OCI-LY7 (cell line): ENCODE measurements around the gene DMGDH. TPM values are rescaled to one million over a fixed set of nuclear protein-coding genes. Genes with fewer than 3 reads are reported as not detected.

Source experiments
- BruUV-seq: library from RNA; stranded (reverse); fragments of 400-500 nt; replicated peaks from 2 replicates; lab custom pipeline; 2021; lab: Mats Ljungman, UMichigan
- CTCF ChIA-PET: fragments of 300-600 bp; sonication (Branson Sonifier 250); formaldehyde crosslinking; loops from one replicate; lab custom pipeline; 2022; ENCODE audit warnings: antibody characterized with exemption; ENCODE audit not compliant: unreplicated experiment; lab: Charles Lee
- POLR2A ChIA-PET: fragments of 300-600 bp; sonication (Branson Sonifier 250); formaldehyde crosslinking; loops from one replicate; lab custom pipeline; 2022; ENCODE audit warnings: antibody characterized with exemption; lab: Charles Lee
- DNase-seq: peaks from one replicate; pipeline ENCODE4 v3.0.0-alpha.2; 2015; ENCODE audit warnings: low spot score
- H2AFZ ChIP-seq: fragments of 200-600 bp; sonication (generic), shearing (Covaris generic); 2 replicates; pipeline ENCODE4 v1.6.1; 2014; ENCODE audit warnings: mild to moderate bottlenecking, antibody characterized with exemption, low read length, moderate library complexity
- H3K27ac ChIP-seq: fragments of 200-600 bp; sonication (generic); 2 replicates; pipeline ENCODE4 v1.5.1; 2014; ENCODE audit warnings: mixed run types, low read depth, mild to moderate bottlenecking, moderate library complexity, low read length, inconsistent platforms; ENCODE audit not compliant: poor library complexity, severe bottlenecking
- H3K36me3 ChIP-seq: fragments of 200-600 bp; sonication (generic); 2 replicates; pipeline ENCODE4 v1.6.1; 2014; ENCODE audit warnings: mild to moderate bottlenecking, antibody characterized with exemption, low read length, moderate library complexity, mixed read lengths; ENCODE audit not compliant: insufficient read depth
- H3K4me1 ChIP-seq: fragments of 200-600 bp; sonication (generic); 2 replicates; pipeline ENCODE4 v1.5.1; 2014; ENCODE audit warnings: mild to moderate bottlenecking, low read length; ENCODE audit not compliant: insufficient read depth, poor library complexity, severe bottlenecking
- H3K4me2 ChIP-seq: fragments of 200-600 bp; sonication (generic); 2 replicates; pipeline ENCODE4 v1.6.1; 2014; ENCODE audit warnings: mild to moderate bottlenecking, low read length
- H3K4me3 ChIP-seq: fragments of 200-600 bp; sonication (generic); 2 replicates; pipeline ENCODE4 v1.5.1; 2014; ENCODE audit warnings: mild to moderate bottlenecking, low read depth, low read length; ENCODE audit not compliant: poor library complexity, severe bottlenecking
- H3K79me2 ChIP-seq: fragments of 200-600 bp; sonication (generic); 2 replicates; pipeline ENCODE4 v1.6.1; 2016; ENCODE audit warnings: low read depth, mild to moderate bottlenecking, low read length, moderate library complexity, mixed read lengths; ENCODE audit not compliant: insufficient read depth
- H3K9me2 ChIP-seq: fragments of 200-600 bp; sonication (generic); 2 replicates; pipeline ENCODE4 v1.6.1; 2016; ENCODE audit warnings: mild to moderate bottlenecking, low read length, mixed read lengths; ENCODE audit not compliant: insufficient read depth
- H3K9me3 ChIP-seq: fragments of 200-600 bp; sonication (generic); 2 replicates; pipeline ENCODE4 v1.6.1; 2014; ENCODE audit warnings: mild to moderate bottlenecking, mixed run types, low read length, mixed read lengths
- H4K20me1 ChIP-seq: fragments of 200-600 bp; sonication (generic); 2 replicates; pipeline ENCODE4 v1.6.1; 2014; ENCODE audit warnings: mild to moderate bottlenecking, antibody characterized with exemption, low read length, moderate library complexity, mixed read lengths; ENCODE audit not compliant: insufficient read depth
- EZH2phosphoT487 ChIP-seq: fragments of 200-600 bp; sonication (generic); IDR thresholded peaks from 2 replicates; pipeline ENCODE4 v1.6.1; 2018; ENCODE audit warnings: low read depth, borderline replicate concordance, mild to moderate bottlenecking, mixed run types, antibody characterized with exemption, low read length, moderate library complexity, mixed read lengths
- intact Hi-C: fragments of 100-400 bp; cut with micrococcal nuclease; formaldehyde crosslinking; loops from one replicate; pipeline ENCODE4 v1.10.0; 2022; ENCODE audit not compliant: unreplicated experiment
- total RNA-seq, 2 experiments: library from RNA; depleted of rRNA in 1 of 2; stranded (reverse); fragments of >200 nt in 1 of 2; shearing (Covaris generic) in 1 of 2; gene quantifications; 2 replicates each; pipeline ENCODE4 v1.2.3, GENCODE V29; 2014 to 2022
- TF ChIP-seq, protein P1 (sequence below): fragments of 200-600 bp; sonication (generic); conservative IDR thresholded peaks from 2 replicates; pipeline ENCODE4 v1.5.1; 2014; ENCODE audit warnings: mild to moderate bottlenecking, antibody characterized with exemption, low read length, moderate library complexity, mixed read lengths

Gene DMGDH
- total RNA-seq, 2 experiments from 2014 or later: 1.5 TPM; not detected in 1

DNA sequence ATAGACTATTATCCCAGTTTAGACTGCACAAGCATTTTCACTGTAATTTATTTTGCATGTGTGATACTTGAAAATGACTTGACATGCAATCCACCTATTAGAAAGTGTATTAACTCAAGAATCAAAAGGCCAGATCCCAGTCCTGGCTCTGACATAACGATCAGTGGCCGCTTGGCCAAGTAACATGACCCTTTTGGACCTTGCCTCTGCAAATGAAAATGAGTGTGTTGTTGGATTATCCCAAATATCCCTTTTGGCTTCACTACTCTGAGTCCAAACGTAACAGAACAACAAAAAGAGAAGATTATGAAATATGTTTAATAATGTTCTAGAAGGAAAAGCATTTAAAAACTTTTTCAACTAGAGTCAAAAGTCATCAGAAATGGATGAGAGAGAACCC, 19.0 kb downstream of the DMGDH start:
- no peak for DNase-seq
- Histone ChIP-seq H4K20me1 (no peaks in the 10 kb centered on the region), H2AFZ (no peak overlapping the region), H3K79me2 (no peaks in the 10 kb centered on the region), H3K4me2 (no peak overlapping the region), H3K4me1 (no peaks in the 10 kb centered on the region), H3K4me3 (no peak overlapping the region), H3K9me2 (no peaks in the 10 kb centered on the region), H3K27ac (no peak overlapping the region), H3K36me3 (no peaks in the 10 kb centered on the region), H3K9me3 (no peaks in the 10 kb centered on the region)
- no TSS peak for BruUV-seq
- intact Hi-C loops: no loop called here
- POLR2A ChIA-PET: no interaction called here
- CTCF ChIA-PET: no interaction called here
- no peak for TF ChIP-seq EZH2phosphoT487
- TF ChIP-seq, protein P1, sequence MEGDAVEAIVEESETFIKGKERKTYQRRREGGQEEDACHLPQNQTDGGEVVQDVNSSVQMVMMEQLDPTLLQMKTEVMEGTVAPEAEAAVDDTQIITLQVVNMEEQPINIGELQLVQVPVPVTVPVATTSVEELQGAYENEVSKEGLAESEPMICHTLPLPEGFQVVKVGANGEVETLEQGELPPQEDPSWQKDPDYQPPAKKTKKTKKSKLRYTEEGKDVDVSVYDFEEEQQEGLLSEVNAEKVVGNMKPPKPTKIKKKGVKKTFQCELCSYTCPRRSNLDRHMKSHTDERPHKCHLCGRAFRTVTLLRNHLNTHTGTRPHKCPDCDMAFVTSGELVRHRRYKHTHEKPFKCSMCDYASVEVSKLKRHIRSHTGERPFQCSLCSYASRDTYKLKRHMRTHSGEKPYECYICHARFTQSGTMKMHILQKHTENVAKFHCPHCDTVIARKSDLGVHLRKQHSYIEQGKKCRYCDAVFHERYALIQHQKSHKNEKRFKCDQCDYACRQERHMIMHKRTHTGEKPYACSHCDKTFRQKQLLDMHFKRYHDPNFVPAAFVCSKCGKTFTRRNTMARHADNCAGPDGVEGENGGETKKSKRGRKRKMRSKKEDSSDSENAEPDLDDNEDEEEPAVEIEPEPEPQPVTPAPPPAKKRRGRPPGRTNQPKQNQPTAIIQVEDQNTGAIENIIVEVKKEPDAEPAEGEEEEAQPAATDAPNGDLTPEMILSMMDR: no peak

DNA sequence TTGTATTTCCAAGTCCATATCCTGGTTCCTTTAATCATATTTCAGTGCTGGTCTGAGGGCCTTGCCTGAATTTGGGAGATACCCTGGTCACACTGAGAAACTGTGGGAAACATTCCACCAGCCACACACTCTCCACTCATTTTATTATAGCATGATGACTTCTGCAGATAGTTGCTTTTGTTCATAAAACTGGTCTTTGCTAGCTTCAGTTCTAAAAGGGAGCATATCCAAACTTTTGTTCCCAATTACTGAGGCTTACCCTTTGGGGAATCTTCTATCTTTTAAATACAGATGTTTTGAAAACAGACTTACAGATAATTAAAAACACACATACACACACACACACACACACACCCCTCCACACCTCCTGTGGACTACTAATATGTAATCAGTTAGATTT, 21.0 kb downstream of the DMGDH start:
- Histone ChIP-seq H2AFZ (no peak overlapping the region), H3K36me3 (no peaks in the 10 kb centered on the region), H4K20me1 (no peaks in the 10 kb centered on the region), H3K9me2 (no peaks in the 10 kb centered on the region), H3K4me2 (no peak overlapping the region), H3K4me1 (no peaks in the 10 kb centered on the region), H3K27ac (no peak overlapping the region), H3K79me2 (no peaks in the 10 kb centered on the region), H3K9me3 (no peaks in the 10 kb centered on the region), H3K4me3 (no peak overlapping the region)
- TF ChIP-seq, protein P1: no peak
- no peak for TF ChIP-seq EZH2phosphoT487
- POLR2A ChIA-PET: interaction anchor here (1.7 kb wide), 1 partner anchor 12 kb away, joined by 6 read pairs; no protein-coding TSS in a partner anchor
- intact Hi-C loops: no loop called here
- CTCF ChIA-PET: interaction anchor here (0.6 kb wide), 1 partner anchor 768 kb away, joined by 6 read pairs; no protein-coding TSS in a partner anchor
- DNase-seq: no peak
- BruUV-seq: no TSS peak

DNA sequence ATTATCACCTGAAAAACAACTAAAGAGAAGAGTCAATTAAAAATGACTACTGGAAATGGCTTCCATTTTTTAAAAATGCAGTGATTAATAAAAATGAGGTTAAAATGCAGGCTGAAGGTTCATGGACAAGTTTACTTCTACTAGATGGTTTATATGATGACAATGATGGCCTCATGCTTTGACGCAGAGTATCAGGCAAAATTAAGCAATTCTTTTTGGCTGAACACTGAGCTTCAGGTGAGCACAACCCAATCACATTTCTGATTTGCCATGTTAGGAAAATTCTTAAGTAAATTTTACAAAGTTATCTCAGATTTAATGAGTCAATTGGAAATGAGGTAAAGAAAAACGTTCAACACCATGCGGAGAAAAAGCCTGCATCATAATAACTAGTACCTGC, 22.3 kb downstream of the DMGDH start:
- TF ChIP-seq, protein P1: no peak
- TF ChIP-seq EZH2phosphoT487: no peak
- no peak for DNase-seq
- ChIA-PET POLR2A (interaction anchor here (1.3 to 1.7 kb wide), 2 partner anchors 10 to 19 kb away, joined by 5 read pairs; no protein-coding TSS in a partner anchor), CTCF (interaction anchor here (1.6 kb wide), 1 partner anchor 20 kb away, joined by 3 read pairs; no protein-coding TSS in a partner anchor)
- H3K27ac ChIP-seq: no peak overlapping the region
- no peaks in the 10 kb centered on the region for H3K36me3 ChIP-seq
- no peaks in the 10 kb centered on the region for H3K4me1 ChIP-seq
- BruUV-seq: no TSS peak
- intact Hi-C loops: no loop called here
- H3K4me3 ChIP-seq: no peak overlapping the region
- H3K4me2 ChIP-seq: no peak overlapping the region
- 0 out of 2 replicates have a peak, but pooled peaks cover 1% of the 10 kb centered on the region for H3K9me2 ChIP-seq
- no peak overlapping the region for H2AFZ ChIP-seq
- no peaks in the 10 kb centered on the region for H4K20me1 ChIP-seq
- H3K9me3 ChIP-seq: no peaks in the 10 kb centered on the region
- H3K79me2 ChIP-seq: no peaks in the 10 kb centered on the region
